Frontal cortex (tissue), 4 donors: ENCODE data around the gene CWF19L1. TPM values are rescaled to one million over a fixed set of nuclear protein-coding genes. Genes with fewer than 3 reads are reported as not detected.

ENCODE experiments used
- DNase-seq, 2 donors: peaks; one replicate each; pipeline ENCODE4 v3.0.0; 2012; ENCODE audit warnings: low spot score in 2 of 2
- FAIRE-seq: peaks from 2 replicates; lab custom pipeline; 2012; peaks lifted over from hg19 to GRCh38; lab: Jason Lieb, UNC
- small RNA-seq: library from RNA; depleted of rRNA; stranded (forward); fragments of <200 nt; gene quantifications from one replicate; pipeline ENCODE3, GENCODE V24; 2014
- total RNA-seq: library from RNA; depleted of rRNA; stranded (reverse); fragments of >200 nt; gene quantifications from one replicate; pipeline ENCODE4 v1.2.3, GENCODE V29; 2014
- donor health status: control.
- donor health status: control.
- donor health status: control.

Gene CWF19L1
- total RNA-seq, 1 donor from 2014 or later = 40.8 TPM

DNA sequence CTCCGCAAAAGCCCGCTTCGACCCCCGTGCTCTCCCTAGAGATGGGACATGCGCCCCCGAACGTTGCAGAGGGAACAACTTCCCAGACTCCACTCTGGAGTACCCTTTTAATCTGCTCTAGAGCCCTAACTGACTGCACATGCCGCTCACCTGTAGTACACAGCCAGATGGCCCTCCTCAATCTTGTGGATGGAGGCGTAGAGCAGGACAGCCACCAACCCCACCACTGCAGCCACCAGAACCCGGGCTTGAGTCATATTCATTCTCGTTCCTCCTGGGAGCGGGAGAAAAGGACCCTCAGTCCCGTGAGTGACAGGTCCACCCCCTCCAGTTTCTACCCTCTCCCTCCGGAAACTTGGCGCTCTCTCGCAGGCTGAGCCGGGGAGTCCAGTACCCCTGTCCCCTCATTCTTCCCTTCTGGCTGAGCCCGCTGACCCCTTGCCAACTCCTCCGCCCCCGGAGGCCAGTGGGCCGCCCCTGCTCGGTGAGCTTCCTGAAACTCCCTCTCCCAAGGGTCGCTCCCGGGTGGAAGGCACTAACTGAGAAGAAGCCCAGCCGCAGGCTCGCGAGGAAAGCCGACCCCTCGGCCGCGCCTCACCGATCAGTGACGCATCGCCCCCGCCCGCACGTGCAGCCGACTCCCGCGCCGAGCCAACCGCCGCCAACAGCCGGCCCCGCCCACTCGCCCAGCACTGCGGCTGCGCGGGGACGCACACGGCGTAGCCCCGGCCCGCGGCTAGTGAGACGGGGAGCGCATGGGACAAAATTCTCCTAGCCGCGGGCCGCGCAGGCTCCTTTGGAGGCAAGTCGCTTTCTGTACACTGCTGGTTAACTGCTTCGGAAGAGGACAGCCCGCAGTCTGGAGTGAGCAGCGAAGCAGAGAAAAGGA lies 81.8 kb downstream of the CWF19L1 start, which contains the start of gene ERLIN1:
ERLIN1 (minus strand) TSS at position 666 of the 889 bp plus-strand sequence; CDS start at position 263, 403 bp downstream.
- peak; percentile 86 to 90 for DNase-seq
- no peak for FAIRE-seq

DNA sequence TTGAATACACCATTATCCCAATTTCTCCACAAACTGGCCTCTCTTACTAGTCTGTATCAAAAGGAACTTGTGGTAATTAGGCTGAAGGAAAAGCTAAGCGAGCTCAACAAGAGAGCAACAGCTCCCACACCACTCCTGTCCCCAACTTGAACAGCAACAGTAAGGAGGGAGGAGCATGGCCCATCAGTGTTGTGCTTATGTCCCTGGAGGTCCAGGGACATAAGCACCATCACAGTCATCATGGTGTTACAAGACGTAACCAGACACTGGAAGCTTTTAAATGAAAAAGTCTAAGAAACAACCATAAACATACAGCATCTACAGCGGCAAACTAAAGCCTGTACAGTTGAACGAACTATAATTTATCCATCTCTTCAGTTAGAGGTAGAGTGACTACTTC lies 82.6 kb downstream of the CWF19L1 start:
- no peak for FAIRE-seq
- no peak for DNase-seq

DNA sequence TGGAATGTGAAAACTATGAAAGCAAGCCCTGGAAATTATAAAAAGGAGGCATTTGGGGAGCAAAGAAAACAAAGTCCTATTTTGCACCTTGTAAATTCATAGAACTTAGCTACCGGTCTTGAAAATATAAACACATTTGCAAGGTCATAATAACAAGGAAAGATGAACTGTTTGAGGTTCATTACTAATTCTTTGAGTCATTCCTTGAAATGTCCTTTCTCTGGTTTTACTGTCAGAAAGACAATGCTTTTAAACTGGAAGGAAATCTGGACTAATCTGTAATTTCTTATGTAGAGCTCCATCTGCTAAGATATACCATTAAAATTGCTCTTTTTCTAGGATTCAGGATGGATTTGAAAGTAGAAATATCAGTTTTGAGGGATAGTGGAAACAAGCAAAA lies 83.0 kb downstream of the CWF19L1 start:
- no peak for FAIRE-seq
- no peak for DNase-seq

DNA sequence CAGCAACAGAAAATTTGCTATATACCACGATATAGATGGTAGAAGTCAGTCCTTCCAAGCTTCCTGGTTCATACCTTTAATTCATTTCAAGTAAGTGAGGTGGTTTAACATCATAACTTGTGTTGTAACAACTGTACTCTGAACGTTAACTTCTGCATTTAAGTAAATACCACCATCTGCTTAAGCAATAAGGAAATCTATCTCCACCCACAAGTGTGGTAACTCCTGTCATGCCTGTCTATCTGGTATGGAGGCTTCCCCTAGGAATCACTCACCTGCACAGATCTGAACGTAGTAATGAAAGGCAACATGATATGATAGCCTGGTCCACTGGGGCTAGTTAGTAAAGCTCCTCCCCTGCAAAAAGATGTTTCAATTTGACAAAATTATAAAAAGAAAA lies 84.0 kb downstream of the CWF19L1 start:
- no peak for DNase-seq
- FAIRE-seq = no peak

DNA sequence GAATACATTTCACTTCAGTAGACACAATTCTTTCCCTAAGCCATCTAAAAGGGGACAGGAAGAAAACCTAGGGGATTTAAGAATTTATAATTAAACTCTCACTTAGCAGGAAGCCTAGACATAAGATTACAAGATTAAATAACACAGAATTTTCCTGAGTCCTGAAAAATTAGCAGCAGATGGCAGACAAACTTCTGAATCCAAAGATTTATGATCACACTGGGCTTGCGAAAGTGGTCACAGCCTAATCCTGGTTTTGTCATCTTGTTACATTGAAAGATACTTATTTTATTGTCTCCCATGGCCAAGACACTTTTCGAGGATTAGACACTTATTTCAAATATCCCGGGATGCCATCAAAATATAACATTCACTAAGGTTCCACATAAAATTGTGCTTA lies 84.5 kb downstream of the CWF19L1 start:
- no peak for FAIRE-seq
- no peak for DNase-seq

Small RNAs within 50 kb of the gene (small RNA-seq; reads per million reads assigned to genes)
- gene RNU6-422P (not detected), gene SNORA12 (43.6 reads per million, percentile 97 among the genes with 10 or more reads in this experiment)

Other genes starting within 250 kb of the CWF19L1 start
- not detected for gene CPN1, start 185.8 kb downstream of the CWF19L1 start, total RNA-seq
- 10.6 TPM for gene ERLIN1, start 81.6 kb downstream of the CWF19L1 start, total RNA-seq
- gene CHUK, start 38.0 kb downstream of the CWF19L1 start, total RNA-seq = 19.2 TPM
- gene BLOC1S2, start 19.0 kb upstream of the CWF19L1 start, total RNA-seq = 52.2 TPM
- not detected for gene PKD2L1, start 62.6 kb upstream of the CWF19L1 start, total RNA-seq
- gene SCD, start 79.6 kb upstream of the CWF19L1 start, total RNA-seq = 135 TPM
- gene WNT8B, start 195.4 kb upstream of the CWF19L1 start, total RNA-seq = not detected